HEK293 (cell line): Measurements from ENCODE around the gene C1orf174.

Experiments
- GFI1B ChIP-seq: fragments of 450-650 bp; formaldehyde crosslinking; IDR thresholded peaks from 2 replicates; pipeline ENCODE4 v1.5.1; 2016; ENCODE audit warnings: missing biosample characterization, missing genetic modification characterization
- KLF10 ChIP-seq: fragments of 450-650 bp; IDR thresholded peaks from 2 replicates; pipeline ENCODE4 v1.5.1; 2018; ENCODE audit warnings: missing biosample characterization, mild to moderate bottlenecking, missing genetic modification characterization
- SCRT2 ChIP-seq: fragments of 450-650 bp; formaldehyde crosslinking; IDR thresholded peaks from 2 replicates; pipeline ENCODE4 v1.5.1; 2016; ENCODE audit warnings: missing biosample characterization, missing genetic modification characterization
- SP2 ChIP-seq: fragments of 450-650 bp; formaldehyde crosslinking; IDR thresholded peaks from 2 replicates; pipeline ENCODE4 v1.5.1; 2016; ENCODE audit warnings: missing biosample characterization, missing genetic modification characterization
- SP7 ChIP-seq: fragments of 450-650 bp; formaldehyde crosslinking; IDR thresholded peaks from 2 replicates; pipeline ENCODE4 v1.5.1; 2016; ENCODE audit warnings: missing biosample characterization, missing genetic modification characterization
- ZNF16 ChIP-seq: fragments of 450-650 bp; formaldehyde crosslinking; IDR thresholded peaks from 2 replicates; pipeline ENCODE4 v1.5.1; 2016; ENCODE audit warnings: low read depth, missing biosample characterization, missing genetic modification characterization
- ZNF544 ChIP-seq: fragments of 450-650 bp; formaldehyde crosslinking; IDR thresholded peaks from 2 replicates; pipeline ENCODE4 v1.5.0; 2017; ENCODE audit warnings: missing biosample characterization, missing genetic modification characterization
- ZNF76 ChIP-seq: fragments of 450-650 bp; formaldehyde crosslinking; IDR thresholded peaks from 2 replicates; pipeline ENCODE4; 2016; ENCODE audit warnings: low read depth, missing biosample characterization, missing genetic modification characterization, borderline replicate concordance
- ZNF768 ChIP-seq: fragments of 450-650 bp; formaldehyde crosslinking; IDR thresholded peaks from 2 replicates; pipeline ENCODE4 v1.5.1; 2018; ENCODE audit warnings: missing biosample characterization, mild to moderate bottlenecking, missing genetic modification characterization
- TF ChIP-seq, protein P1 (sequence below): fragments of 450-650 bp; formaldehyde crosslinking; IDR thresholded peaks from 2 replicates; pipeline ENCODE4 v1.5.1; 2016; ENCODE audit warnings: missing biosample characterization, missing genetic modification characterization
- TF ChIP-seq, protein P2 (sequence below): fragments of 450-650 bp; formaldehyde crosslinking; IDR thresholded peaks from 2 replicates; pipeline ENCODE4 v1.5.1; 2016; ENCODE audit warnings: missing biosample characterization, missing genetic modification characterization
- TF ChIP-seq, protein P3 (sequence below): fragments of 450-650 bp; formaldehyde crosslinking; IDR thresholded peaks from 2 replicates; pipeline ENCODE4 v1.5.1; 2016; ENCODE audit warnings: missing biosample characterization, missing genetic modification characterization

DNA sequence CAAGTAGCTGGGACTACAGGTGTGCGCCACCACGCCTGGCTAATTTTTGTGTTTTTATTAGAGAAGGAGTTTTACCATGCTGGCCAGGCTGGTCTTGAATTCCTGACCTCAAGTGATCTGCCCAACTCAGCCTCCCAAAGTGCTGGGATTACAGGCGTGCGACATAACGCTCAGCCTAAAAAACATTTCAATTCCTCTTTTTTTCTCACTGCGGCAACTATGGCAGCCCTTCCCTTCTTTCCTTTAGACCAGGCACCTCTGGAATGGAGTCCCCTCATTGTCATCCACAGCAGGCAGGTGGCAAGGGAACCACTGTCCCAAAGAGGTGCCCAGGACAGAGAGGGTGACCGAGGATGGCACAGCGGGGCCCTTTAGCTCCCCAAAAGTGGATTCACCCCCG lies 57.2 kb downstream of the C1orf174 start:
- TF ChIP-seq, protein P1, sequence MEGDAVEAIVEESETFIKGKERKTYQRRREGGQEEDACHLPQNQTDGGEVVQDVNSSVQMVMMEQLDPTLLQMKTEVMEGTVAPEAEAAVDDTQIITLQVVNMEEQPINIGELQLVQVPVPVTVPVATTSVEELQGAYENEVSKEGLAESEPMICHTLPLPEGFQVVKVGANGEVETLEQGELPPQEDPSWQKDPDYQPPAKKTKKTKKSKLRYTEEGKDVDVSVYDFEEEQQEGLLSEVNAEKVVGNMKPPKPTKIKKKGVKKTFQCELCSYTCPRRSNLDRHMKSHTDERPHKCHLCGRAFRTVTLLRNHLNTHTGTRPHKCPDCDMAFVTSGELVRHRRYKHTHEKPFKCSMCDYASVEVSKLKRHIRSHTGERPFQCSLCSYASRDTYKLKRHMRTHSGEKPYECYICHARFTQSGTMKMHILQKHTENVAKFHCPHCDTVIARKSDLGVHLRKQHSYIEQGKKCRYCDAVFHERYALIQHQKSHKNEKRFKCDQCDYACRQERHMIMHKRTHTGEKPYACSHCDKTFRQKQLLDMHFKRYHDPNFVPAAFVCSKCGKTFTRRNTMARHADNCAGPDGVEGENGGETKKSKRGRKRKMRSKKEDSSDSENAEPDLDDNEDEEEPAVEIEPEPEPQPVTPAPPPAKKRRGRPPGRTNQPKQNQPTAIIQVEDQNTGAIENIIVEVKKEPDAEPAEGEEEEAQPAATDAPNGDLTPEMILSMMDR (tag by site-specific recombination): no peak
- TF ChIP-seq ZNF544 (tag by site-specific recombination) (no peak), ZNF16 (tag by site-specific recombination) (no peak), SP2 (tag by site-specific recombination) (no peak), GFI1B (tag by site-specific recombination) (no peak), KLF10 (no peak), ZNF768 (tag by site-specific recombination) (no peak), SCRT2 (tag by site-specific recombination) (no peak), SP7 (no peak), ZNF76 (no peak)
- TF ChIP-seq, protein P2, sequence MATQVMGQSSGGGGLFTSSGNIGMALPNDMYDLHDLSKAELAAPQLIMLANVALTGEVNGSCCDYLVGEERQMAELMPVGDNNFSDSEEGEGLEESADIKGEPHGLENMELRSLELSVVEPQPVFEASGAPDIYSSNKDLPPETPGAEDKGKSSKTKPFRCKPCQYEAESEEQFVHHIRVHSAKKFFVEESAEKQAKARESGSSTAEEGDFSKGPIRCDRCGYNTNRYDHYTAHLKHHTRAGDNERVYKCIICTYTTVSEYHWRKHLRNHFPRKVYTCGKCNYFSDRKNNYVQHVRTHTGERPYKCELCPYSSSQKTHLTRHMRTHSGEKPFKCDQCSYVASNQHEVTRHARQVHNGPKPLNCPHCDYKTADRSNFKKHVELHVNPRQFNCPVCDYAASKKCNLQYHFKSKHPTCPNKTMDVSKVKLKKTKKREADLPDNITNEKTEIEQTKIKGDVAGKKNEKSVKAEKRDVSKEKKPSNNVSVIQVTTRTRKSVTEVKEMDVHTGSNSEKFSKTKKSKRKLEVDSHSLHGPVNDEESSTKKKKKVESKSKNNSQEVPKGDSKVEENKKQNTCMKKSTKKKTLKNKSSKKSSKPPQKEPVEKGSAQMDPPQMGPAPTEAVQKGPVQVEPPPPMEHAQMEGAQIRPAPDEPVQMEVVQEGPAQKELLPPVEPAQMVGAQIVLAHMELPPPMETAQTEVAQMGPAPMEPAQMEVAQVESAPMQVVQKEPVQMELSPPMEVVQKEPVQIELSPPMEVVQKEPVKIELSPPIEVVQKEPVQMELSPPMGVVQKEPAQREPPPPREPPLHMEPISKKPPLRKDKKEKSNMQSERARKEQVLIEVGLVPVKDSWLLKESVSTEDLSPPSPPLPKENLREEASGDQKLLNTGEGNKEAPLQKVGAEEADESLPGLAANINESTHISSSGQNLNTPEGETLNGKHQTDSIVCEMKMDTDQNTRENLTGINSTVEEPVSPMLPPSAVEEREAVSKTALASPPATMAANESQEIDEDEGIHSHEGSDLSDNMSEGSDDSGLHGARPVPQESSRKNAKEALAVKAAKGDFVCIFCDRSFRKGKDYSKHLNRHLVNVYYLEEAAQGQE (tag by site-specific recombination): no peak
- TF ChIP-seq, protein P3, sequence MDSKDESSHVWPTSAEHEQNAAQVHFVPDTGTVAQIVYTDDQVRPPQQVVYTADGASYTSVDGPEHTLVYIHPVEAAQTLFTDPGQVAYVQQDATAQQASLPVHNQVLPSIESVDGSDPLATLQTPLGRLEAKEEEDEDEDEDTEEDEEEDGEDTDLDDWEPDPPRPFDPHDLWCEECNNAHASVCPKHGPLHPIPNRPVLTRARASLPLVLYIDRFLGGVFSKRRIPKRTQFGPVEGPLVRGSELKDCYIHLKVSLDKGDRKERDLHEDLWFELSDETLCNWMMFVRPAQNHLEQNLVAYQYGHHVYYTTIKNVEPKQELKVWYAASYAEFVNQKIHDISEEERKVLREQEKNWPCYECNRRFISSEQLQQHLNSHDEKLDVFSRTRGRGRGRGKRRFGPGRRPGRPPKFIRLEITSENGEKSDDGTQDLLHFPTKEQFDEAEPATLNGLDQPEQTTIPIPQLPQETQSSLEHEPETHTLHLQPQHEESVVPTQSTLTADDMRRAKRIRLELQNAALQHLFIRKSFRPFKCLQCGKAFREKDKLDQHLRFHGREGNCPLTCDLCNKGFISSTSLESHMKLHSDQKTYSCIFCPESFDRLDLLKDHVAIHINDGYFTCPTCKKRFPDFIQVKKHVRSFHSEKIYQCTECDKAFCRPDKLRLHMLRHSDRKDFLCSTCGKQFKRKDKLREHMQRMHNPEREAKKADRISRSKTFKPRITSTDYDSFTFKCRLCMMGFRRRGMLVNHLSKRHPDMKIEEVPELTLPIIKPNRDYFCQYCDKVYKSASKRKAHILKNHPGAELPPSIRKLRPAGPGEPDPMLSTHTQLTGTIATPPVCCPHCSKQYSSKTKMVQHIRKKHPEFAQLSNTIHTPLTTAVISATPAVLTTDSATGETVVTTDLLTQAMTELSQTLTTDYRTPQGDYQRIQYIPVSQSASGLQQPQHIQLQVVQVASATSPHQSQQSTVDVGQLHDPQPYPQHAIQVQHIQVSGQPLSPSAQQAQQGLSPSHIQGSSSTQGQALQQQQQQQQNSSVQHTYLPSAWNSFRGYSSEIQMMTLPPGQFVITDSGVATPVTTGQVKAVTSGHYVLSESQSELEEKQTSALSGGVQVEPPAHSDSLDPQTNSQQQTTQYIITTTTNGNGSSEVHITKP (tag by site-specific recombination): no peak
